WTC11 (cell line): ENCODE measurements around the gene TSPAN9. TPM values are rescaled to one million over a fixed set of nuclear protein-coding genes. Genes with fewer than 3 reads are reported as not detected.

Source experiments
- ATAC-seq: fragments of 200-7000 bp; cut with Tn5 transposase; 2 replicates; pipeline ENCODE4 v1.10.0; 2021; ENCODE audit warnings: mild to moderate bottlenecking, moderate library complexity
- CTCF ChIA-PET: fragments of 300-600 bp; sonication (Branson Sonifier 250); formaldehyde crosslinking; loops from one replicate; lab custom pipeline; 2021; ENCODE audit warnings: antibody characterized with exemption; lab: Charles Lee
- POLR2A ChIA-PET: fragments of 350-600 bp; sonication (Branson Sonifier 250); formaldehyde crosslinking; loops from one replicate; lab custom pipeline; 2021; ENCODE audit warnings: antibody characterized with exemption; lab: Charles Lee
- DNase-seq: peaks from one replicate; pipeline ENCODE4 v3.0.0; 2021; ENCODE audit warnings: low spot score
- H3K27ac Mint-ChIP-seq: 2 replicates; pipeline ENCODE4 v1.8.0; 2021; ENCODE audit warnings: mixed read lengths
- H3K27me3 Mint-ChIP-seq: 2 replicates; pipeline ENCODE4 v1.8.0; 2021; ENCODE audit warnings: low read depth, mild to moderate bottlenecking, moderate library complexity, mixed read lengths
- H3K36me3 Mint-ChIP-seq: 2 replicates; pipeline ENCODE4 v1.8.0; 2021; ENCODE audit warnings: mixed read lengths
- H3K4me1 Mint-ChIP-seq: 2 replicates; pipeline ENCODE4 v1.8.0; 2022; ENCODE audit warnings: mixed read lengths
- H3K4me3 Mint-ChIP-seq: 2 replicates; pipeline ENCODE4 v1.8.0; 2021; ENCODE audit warnings: mild to moderate bottlenecking, moderate library complexity, mixed read lengths
- H3K9me3 Mint-ChIP-seq: 2 replicates; pipeline ENCODE4 v1.8.0; 2021; ENCODE audit warnings: mixed read lengths
- CREB1 ChIP-seq: sonication (generic); formaldehyde crosslinking; IDR thresholded peaks from 2 replicates; pipeline ENCODE4 v1.8.0; 2023; ENCODE audit warnings: mild to moderate bottlenecking, missing genetic modification reagents
- CREM ChIP-seq: sonication (generic); formaldehyde crosslinking; IDR thresholded peaks from 2 replicates; pipeline ENCODE4 v1.8.1; 2022; ENCODE audit warnings: mild to moderate bottlenecking, missing genetic modification reagents, moderate library complexity
- ELF4 ChIP-seq: sonication (generic); formaldehyde crosslinking; IDR thresholded peaks from 2 replicates; pipeline ENCODE4 v1.8.1; 2022; ENCODE audit warnings: low read depth, mild to moderate bottlenecking, moderate library complexity, missing genetic modification reagents
- EMX1 ChIP-seq: fragments of 250-450 bp; sonication (Bioruptor Pico); IDR thresholded peaks from 2 replicates; pipeline ENCODE4 v1.8.0; 2021; ENCODE audit warnings: mild to moderate bottlenecking
- IRF2 ChIP-seq: sonication (generic); formaldehyde crosslinking; IDR thresholded peaks from 2 replicates; pipeline ENCODE4 v1.8.0; 2022; ENCODE audit warnings: low read depth, missing genetic modification reagents, borderline replicate concordance
- JUN ChIP-seq: sonication (generic); formaldehyde crosslinking; IDR thresholded peaks from 2 replicates; pipeline ENCODE4 v1.8.0; 2023; ENCODE audit warnings: mild to moderate bottlenecking, missing genetic modification reagents
- NFE2L1 ChIP-seq: sonication (generic); formaldehyde crosslinking; IDR thresholded peaks from 2 replicates; pipeline ENCODE4 v1.8.1; 2023; ENCODE audit warnings: missing genetic modification reagents
- NFYB ChIP-seq: sonication (generic); formaldehyde crosslinking; conservative IDR thresholded peaks from 2 replicates; pipeline ENCODE4 v1.8.0; 2022; ENCODE audit warnings: low read depth, missing genetic modification reagents
- NR1H2 ChIP-seq: sonication (generic); formaldehyde crosslinking; IDR thresholded peaks from 2 replicates; pipeline ENCODE4 v1.9.0; 2021; ENCODE audit warnings: mild to moderate bottlenecking, moderate library complexity, missing genetic modification reagents
- NR2C2 ChIP-seq: sonication (generic); formaldehyde crosslinking; IDR thresholded peaks from 2 replicates; pipeline ENCODE4 v1.8.0; 2022; ENCODE audit warnings: mild to moderate bottlenecking, missing genetic modification reagents
- OVOL2 ChIP-seq: fragments of 250-450 bp; sonication (Bioruptor Pico); IDR thresholded peaks from 2 replicates; pipeline ENCODE4 v1.9.0; 2021; ENCODE audit warnings: mild to moderate bottlenecking, borderline replicate concordance
- SOX15 ChIP-seq: fragments of 250-450 bp; sonication (Bioruptor Pico); IDR thresholded peaks from 2 replicates; pipeline ENCODE4 v1.9.0; 2021; ENCODE audit warnings: mild to moderate bottlenecking
- SP1 ChIP-seq: sonication (generic); formaldehyde crosslinking; conservative IDR thresholded peaks from 2 replicates; pipeline ENCODE4 v1.8.1; 2022; ENCODE audit warnings: missing genetic modification reagents
- ZNF138 ChIP-seq: sonication (generic); formaldehyde crosslinking; conservative IDR thresholded peaks from 2 replicates; pipeline ENCODE4 v1.8.1; 2022; ENCODE audit warnings: mild to moderate bottlenecking, moderate library complexity, missing genetic modification reagents
- ZNF232 ChIP-seq: sonication (generic); formaldehyde crosslinking; IDR thresholded peaks from 2 replicates; pipeline ENCODE4 v1.8.0; 2022; ENCODE audit warnings: mild to moderate bottlenecking, missing genetic modification reagents
- ZNF317 ChIP-seq: sonication (generic); formaldehyde crosslinking; IDR thresholded peaks from 2 replicates; pipeline ENCODE4 v1.8.1; 2023; ENCODE audit warnings: low read depth, mild to moderate bottlenecking, moderate library complexity, missing genetic modification reagents, borderline replicate concordance
- ZNF396 ChIP-seq: fragments of 250-450 bp; sonication (Bioruptor Pico); IDR thresholded peaks from 2 replicates; pipeline ENCODE4 v1.8.0; 2021; ENCODE audit warnings: mild to moderate bottlenecking, moderate library complexity, borderline replicate concordance
- ZNF423 ChIP-seq: fragments of 250-450 bp; sonication (Bioruptor Pico); IDR thresholded peaks from 2 replicates; pipeline ENCODE4 v2.1.2; 2022; ENCODE audit warnings: mild to moderate bottlenecking, moderate library complexity
- total RNA-seq: library from RNA; stranded (reverse); gene quantifications from 3 replicates; pipeline ENCODE4 v1.2.3, GENCODE V29; 2021
- TF ChIP-seq, protein P1 (sequence below): sonication (generic); formaldehyde crosslinking; IDR thresholded peaks from 2 replicates; pipeline ENCODE4 v1.8.0; 2023; ENCODE audit warnings: mild to moderate bottlenecking, missing genetic modification reagents
- TF ChIP-seq, protein P2 (sequence below): fragments of 250-450 bp; sonication (Bioruptor Pico); conservative IDR thresholded peaks from 2 replicates; pipeline ENCODE4 v1.9.0; 2021; ENCODE audit warnings: mild to moderate bottlenecking
- TF ChIP-seq, protein P3 (sequence below): sonication (generic); formaldehyde crosslinking; IDR thresholded peaks from 2 replicates; pipeline ENCODE4 v1.8.1; 2022; ENCODE audit warnings: mild to moderate bottlenecking, moderate library complexity, missing genetic modification reagents
- TF ChIP-seq, protein P4 (sequence below): sonication (generic); formaldehyde crosslinking; IDR thresholded peaks from 2 replicates; pipeline ENCODE4 v1.8.0; 2022; ENCODE audit warnings: mild to moderate bottlenecking, missing genetic modification reagents
- TF ChIP-seq, protein P5 (sequence below): sonication (generic); formaldehyde crosslinking; IDR thresholded peaks from 2 replicates; pipeline ENCODE4 v1.8.1; 2023; ENCODE audit warnings: mild to moderate bottlenecking, missing genetic modification reagents
- TF ChIP-seq, protein P6 (sequence below): sonication (generic); formaldehyde crosslinking; IDR thresholded peaks from 2 replicates; pipeline ENCODE4 v1.8.1; 2022; ENCODE audit warnings: mild to moderate bottlenecking, missing genetic modification reagents, moderate library complexity, borderline replicate concordance
- TF ChIP-seq, protein P7 (sequence below): sonication (generic); formaldehyde crosslinking; IDR thresholded peaks from 2 replicates; pipeline ENCODE4 v1.8.1; 2023; ENCODE audit warnings: mild to moderate bottlenecking, moderate library complexity, missing genetic modification reagents

The TSPAN9 gene
- total RNA-seq, 1 experiment from 2014 or later = 27.6 TPM

DNA sequence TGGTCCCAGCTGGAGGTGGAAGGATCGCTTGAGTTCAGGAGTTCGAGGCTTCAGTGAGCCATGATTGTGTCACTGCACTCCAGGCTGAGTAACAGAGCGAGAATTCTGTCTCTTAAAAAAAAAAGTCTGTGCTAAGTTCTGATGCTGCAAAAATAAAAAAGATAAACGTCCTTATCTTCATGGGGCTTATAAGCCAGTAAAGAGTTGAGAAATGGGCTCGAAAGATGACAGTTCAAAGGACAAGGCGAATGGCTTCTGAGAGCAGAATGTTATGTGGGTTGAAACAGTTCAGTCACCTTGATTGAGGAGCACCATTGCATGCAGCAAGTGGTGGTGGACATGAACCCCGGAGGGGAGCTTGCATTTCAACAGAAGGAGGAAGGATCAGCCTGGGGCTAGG is 4.7 kb downstream of the TSPAN9 start:
- Mint-ChIP-seq H3K27ac (no peak overlapping the region), H3K27me3 (peaks cover 4% of the 10 kb centered on the region; the same call in 1 of the 2 replicates), H3K4me3 (no peak overlapping the region), H3K36me3 (peaks cover 10% of the 10 kb centered on the region), H3K9me3 (peaks cover 18% of the 10 kb centered on the region), H3K4me1 (peaks cover 46% of the 10 kb centered on the region)
- ATAC-seq = no peak
- ChIA-PET POLR2A (no interaction called here), CTCF (interaction anchor here (0.7 kb wide), 1 partner anchor 9 kb away, joined by 3 read pairs; no protein-coding TSS in a partner anchor)
- TF ChIP-seq, protein P1, sequence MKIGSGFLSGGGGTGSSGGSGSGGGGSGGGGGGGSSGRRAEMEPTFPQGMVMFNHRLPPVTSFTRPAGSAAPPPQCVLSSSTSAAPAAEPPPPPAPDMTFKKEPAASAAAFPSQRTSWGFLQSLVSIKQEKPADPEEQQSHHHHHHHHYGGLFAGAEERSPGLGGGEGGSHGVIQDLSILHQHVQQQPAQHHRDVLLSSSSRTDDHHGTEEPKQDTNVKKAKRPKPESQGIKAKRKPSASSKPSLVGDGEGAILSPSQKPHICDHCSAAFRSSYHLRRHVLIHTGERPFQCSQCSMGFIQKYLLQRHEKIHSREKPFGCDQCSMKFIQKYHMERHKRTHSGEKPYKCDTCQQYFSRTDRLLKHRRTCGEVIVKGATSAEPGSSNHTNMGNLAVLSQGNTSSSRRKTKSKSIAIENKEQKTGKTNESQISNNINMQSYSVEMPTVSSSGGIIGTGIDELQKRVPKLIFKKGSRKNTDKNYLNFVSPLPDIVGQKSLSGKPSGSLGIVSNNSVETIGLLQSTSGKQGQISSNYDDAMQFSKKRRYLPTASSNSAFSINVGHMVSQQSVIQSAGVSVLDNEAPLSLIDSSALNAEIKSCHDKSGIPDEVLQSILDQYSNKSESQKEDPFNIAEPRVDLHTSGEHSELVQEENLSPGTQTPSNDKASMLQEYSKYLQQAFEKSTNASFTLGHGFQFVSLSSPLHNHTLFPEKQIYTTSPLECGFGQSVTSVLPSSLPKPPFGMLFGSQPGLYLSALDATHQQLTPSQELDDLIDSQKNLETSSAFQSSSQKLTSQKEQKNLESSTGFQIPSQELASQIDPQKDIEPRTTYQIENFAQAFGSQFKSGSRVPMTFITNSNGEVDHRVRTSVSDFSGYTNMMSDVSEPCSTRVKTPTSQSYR (CRISPR knock-in tag) = no peak
- TF ChIP-seq SP1 (no peak), ZNF423 (CRISPR knock-in tag) (no peak), NFE2L1 (CRISPR knock-in tag) (no peak), CREB1 (CRISPR knock-in tag) (no peak), NR1H2 (no peak), ZNF232 (no peak), JUN (no peak), SOX15 (CRISPR knock-in tag) (no peak), OVOL2 (CRISPR knock-in tag) (no peak), ZNF317 (no peak), ZNF138 (CRISPR knock-in tag) (no peak), ELF4 (CRISPR knock-in tag) (no peak), NR2C2 (CRISPR knock-in tag) (no peak)
- TF ChIP-seq, protein P2, sequence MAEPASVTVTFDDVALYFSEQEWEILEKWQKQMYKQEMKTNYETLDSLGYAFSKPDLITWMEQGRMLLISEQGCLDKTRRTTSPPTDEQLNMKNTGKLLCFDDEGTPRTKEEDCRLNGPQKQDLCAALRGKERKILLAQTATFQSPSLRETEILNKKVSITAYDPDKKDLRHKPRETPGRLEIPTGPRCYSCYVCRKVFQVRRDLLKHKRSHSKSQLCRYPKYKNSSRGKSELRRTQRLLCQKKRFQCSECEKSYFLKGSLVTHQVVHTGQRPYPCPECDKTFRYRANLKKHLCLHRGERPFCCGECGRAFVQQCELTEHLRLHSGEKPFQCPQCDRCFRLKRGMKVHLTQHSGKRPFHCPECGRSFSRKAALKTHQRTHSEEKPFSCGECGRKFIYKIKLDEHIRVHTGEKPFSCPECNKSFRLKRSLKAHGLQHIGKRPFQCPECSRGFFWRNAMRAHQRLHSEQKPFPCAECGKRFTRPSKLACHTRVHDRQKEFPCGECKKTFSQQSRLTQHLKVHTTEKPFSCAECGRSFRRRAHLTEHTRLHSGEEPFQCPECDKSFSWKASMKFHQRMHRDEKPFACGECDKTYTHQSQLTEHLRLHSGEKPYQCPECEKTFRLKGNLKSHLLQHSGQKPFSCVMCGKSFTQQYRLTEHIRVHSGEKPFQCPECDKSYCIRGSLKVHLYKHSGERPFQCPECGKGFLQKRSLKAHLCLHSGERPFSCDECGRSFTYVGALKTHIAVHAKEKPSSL = no peak
- TF ChIP-seq, protein P3, sequence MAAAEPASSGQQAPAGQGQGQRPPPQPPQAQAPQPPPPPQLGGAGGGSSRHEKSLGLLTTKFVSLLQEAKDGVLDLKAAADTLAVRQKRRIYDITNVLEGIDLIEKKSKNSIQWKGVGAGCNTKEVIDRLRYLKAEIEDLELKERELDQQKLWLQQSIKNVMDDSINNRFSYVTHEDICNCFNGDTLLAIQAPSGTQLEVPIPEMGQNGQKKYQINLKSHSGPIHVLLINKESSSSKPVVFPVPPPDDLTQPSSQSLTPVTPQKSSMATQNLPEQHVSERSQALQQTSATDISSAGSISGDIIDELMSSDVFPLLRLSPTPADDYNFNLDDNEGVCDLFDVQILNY (CRISPR knock-in tag) = no peak
- TF ChIP-seq, protein P4, sequence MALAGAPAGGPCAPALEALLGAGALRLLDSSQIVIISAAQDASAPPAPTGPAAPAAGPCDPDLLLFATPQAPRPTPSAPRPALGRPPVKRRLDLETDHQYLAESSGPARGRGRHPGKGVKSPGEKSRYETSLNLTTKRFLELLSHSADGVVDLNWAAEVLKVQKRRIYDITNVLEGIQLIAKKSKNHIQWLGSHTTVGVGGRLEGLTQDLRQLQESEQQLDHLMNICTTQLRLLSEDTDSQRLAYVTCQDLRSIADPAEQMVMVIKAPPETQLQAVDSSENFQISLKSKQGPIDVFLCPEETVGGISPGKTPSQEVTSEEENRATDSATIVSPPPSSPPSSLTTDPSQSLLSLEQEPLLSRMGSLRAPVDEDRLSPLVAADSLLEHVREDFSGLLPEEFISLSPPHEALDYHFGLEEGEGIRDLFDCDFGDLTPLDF (CRISPR knock-in tag) = no peak
- TF ChIP-seq, protein P5, sequence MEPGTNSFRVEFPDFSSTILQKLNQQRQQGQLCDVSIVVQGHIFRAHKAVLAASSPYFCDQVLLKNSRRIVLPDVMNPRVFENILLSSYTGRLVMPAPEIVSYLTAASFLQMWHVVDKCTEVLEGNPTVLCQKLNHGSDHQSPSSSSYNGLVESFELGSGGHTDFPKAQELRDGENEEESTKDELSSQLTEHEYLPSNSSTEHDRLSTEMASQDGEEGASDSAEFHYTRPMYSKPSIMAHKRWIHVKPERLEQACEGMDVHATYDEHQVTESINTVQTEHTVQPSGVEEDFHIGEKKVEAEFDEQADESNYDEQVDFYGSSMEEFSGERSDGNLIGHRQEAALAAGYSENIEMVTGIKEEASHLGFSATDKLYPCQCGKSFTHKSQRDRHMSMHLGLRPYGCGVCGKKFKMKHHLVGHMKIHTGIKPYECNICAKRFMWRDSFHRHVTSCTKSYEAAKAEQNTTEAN (CRISPR knock-in tag) = no peak
- DNase-seq = no peak

DNA sequence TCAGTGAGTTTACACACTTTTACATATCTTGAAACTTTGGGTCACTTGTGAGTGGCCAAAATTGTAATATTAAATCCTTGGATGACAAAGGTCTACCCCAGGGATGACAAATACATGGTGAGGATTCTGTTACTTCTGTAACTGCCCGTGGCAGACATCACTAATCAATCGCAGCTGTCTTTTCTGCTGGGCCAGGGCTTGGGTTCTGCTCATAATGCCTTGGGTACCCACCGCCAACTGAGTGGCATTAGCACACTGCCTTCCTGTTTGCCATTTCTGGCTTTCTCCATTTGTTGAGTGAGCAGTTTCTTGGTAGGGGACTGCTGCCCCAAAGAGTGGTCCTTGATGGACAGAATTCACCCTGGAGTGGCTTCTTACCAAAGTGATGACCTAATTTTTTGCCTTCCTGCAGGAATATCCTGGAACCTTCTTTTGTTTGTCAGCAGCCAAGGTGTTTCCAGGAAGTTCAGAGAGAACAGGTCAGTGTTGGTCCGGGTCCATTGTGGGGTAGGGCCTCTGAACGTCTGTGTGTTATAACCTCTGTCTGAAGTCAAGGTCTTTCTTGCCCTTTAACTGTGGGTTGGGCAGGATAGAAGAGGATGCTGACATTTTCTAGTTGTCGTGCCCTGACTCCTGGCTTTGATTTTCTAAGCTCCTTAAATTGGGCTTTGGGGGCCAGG is 6.2 kb downstream of the TSPAN9 start:
- POLR2A ChIA-PET = no interaction called here
- Mint-ChIP-seq H3K27ac (peak overlapping the region; percentile 37; the same call in 1 of the 2 replicates), H3K4me3 (no peak overlapping the region), H3K9me3 (peaks cover 18% of the 10 kb centered on the region), H3K27me3 (no peaks in the 10 kb centered on the region), H3K4me1 (peaks cover 40% of the 10 kb centered on the region), H3K36me3 (peaks cover 10% of the 10 kb centered on the region)
- DNase-seq = no peak
- CTCF ChIA-PET = interaction anchor here (1.4 to 1.7 kb wide), 2 partner anchors 49 to 192 kb away, joined by 4 read pairs; no protein-coding TSS in a partner anchor
- ATAC-seq = no peak
- TF ChIP-seq, protein P6, sequence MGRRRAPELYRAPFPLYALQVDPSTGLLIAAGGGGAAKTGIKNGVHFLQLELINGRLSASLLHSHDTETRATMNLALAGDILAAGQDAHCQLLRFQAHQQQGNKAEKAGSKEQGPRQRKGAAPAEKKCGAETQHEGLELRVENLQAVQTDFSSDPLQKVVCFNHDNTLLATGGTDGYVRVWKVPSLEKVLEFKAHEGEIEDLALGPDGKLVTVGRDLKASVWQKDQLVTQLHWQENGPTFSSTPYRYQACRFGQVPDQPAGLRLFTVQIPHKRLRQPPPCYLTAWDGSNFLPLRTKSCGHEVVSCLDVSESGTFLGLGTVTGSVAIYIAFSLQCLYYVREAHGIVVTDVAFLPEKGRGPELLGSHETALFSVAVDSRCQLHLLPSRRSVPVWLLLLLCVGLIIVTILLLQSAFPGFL = no peak
- TF ChIP-seq NR2C2 (CRISPR knock-in tag) (no peak), CREM (no peak), EMX1 (CRISPR knock-in tag) (no peak), NFYB (CRISPR knock-in tag) (no peak), IRF2 (CRISPR knock-in tag) (no peak), ZNF396 (CRISPR knock-in tag) (no peak)
- TF ChIP-seq, protein P7, sequence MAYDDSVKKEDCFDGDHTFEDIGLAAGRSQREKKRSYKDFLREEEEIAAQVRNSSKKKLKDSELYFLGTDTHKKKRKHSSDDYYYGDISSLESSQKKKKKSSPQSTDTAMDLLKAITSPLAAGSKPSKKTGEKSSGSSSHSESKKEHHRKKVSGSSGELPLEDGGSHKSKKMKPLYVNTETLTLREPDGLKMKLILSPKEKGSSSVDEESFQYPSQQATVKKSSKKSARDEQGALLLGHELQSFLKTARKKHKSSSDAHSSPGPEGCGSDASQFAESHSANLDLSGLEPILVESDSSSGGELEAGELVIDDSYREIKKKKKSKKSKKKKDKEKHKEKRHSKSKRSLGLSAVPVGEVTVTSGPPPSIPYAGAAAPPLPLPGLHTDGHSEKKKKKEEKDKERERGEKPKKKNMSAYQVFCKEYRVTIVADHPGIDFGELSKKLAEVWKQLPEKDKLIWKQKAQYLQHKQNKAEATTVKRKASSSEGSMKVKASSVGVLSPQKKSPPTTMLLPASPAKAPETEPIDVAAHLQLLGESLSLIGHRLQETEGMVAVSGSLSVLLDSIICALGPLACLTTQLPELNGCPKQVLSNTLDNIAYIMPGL = no peak
